GM12878 (cell line): ENCODE data around the gene SPRY2. TPM values are rescaled to one million over a fixed set of nuclear protein-coding genes. Genes with fewer than 3 reads are reported as not detected.

Experiments
- ATAC-seq: fragments of 200-7000 bp; cut with Tn5 transposase; 3 replicates; pipeline ENCODE4 v1.9.1; 2020; ENCODE audit warnings: mild to moderate bottlenecking, moderate library complexity
- BruUV-seq: library from RNA; stranded (reverse); fragments of 400-500 nt; replicated peaks from 2 replicates; lab custom pipeline; 2021; lab: Mats Ljungman, UMichigan
- CTCF ChIA-PET: fragments of 300-600 bp; sonication (Branson Sonifier 250); formaldehyde crosslinking; extraction: SDS; loops from one replicate; lab custom pipeline; 2021; ENCODE audit warnings: inconsistent platforms; lab: Yijun Ruan, JAX
- POLR2A ChIA-PET: fragments of 350-600 bp; formaldehyde crosslinking; extraction: SDS; loops from one replicate; lab custom pipeline; 2021; ENCODE audit warnings: inconsistent platforms; lab: Charles Lee
- RAD21 ChIA-PET: fragments of 300-600 bp; sonication (Branson Sonifier 250); formaldehyde crosslinking; loops from one replicate; lab custom pipeline; 2023; ENCODE audit warnings: antibody characterized with exemption; ENCODE audit not compliant: unreplicated experiment; lab: Charles Lee
- SMC1A ChIA-PET: fragments of 300-600 bp; sonication (Branson Sonifier 250); formaldehyde crosslinking; loops from one replicate; lab custom pipeline; 2023; ENCODE audit not compliant: unreplicated experiment, uncharacterized antibody; lab: Charles Lee
- DNase-seq: peaks from one replicate; pipeline ENCODE4 v3.0.0-alpha.2; 2011; ENCODE audit warnings: low read depth, low spot score
- FAIRE-seq: peaks from 3 replicates; lab custom pipeline; 2011; peaks lifted over from hg19 to GRCh38; lab: Jason Lieb, UNC
- H2AFZ ChIP-seq: 2 replicates; pipeline ENCODE4 v1.6.0; 2011; ENCODE audit warnings: low read depth, low read length, control low read depth; ENCODE audit not compliant: control insufficient read depth
- H3K27ac ChIP-seq: 2 replicates; pipeline ENCODE4 v1.5.1; 2011; ENCODE audit warnings: control low read depth; ENCODE audit not compliant: control insufficient read depth, insufficient read depth
- H3K27me3 ChIP-seq, 2 experiments: replicated peaks in 1 of 2; 2 replicates each; pipeline versions ENCODE4 v1.6.0 to v1.6.1; 2011; ENCODE audit warnings: low read length in 1 of 2; ENCODE audit not compliant: control insufficient read depth in 2 of 2, insufficient read depth in 2 of 2
- H3K36me3 ChIP-seq, 2 experiments: 2 replicates each; pipeline ENCODE4 v1.5.1; 2011; ENCODE audit warnings: low read length in 1 of 2; ENCODE audit not compliant: control insufficient read depth in 2 of 2, insufficient read depth in 2 of 2
- H3K4me1 ChIP-seq: 2 replicates; pipeline ENCODE4 v1.6.1; 2011; ENCODE audit warnings: mild to moderate bottlenecking, low read length, moderate library complexity, mixed read lengths; ENCODE audit not compliant: control insufficient read depth, insufficient read depth
- H3K4me2 ChIP-seq: 2 replicates; pipeline ENCODE4 v1.6.0; 2011; ENCODE audit warnings: control low read depth; ENCODE audit not compliant: control insufficient read depth, insufficient read depth
- H3K4me3 ChIP-seq: fragments of 200-600 bp; sonication (generic); 2 replicates; pipeline ENCODE4 v1.5.1; 2016
- H3K79me2 ChIP-seq: 2 replicates; pipeline ENCODE4 v1.6.0; 2011; ENCODE audit warnings: low read length; ENCODE audit not compliant: control insufficient read depth, insufficient read depth
- H3K9ac ChIP-seq: 2 replicates; pipeline ENCODE4 v1.8.0; 2011; ENCODE audit warnings: low read length, control low read depth, mixed read lengths; ENCODE audit not compliant: control insufficient read depth, insufficient read depth
- H3K9me3 ChIP-seq: replicated peaks from 3 replicates; pipeline ENCODE4 v1.5.1; 2011; ENCODE audit warnings: mild to moderate bottlenecking, low read length; ENCODE audit not compliant: control insufficient read depth, insufficient read depth
- H4K20me1 ChIP-seq: 2 replicates; pipeline ENCODE4 v1.6.0; 2011; ENCODE audit not compliant: control insufficient read depth, insufficient read depth
- BMI1 ChIP-seq: fragments of 450-650 bp; IDR thresholded peaks from 2 replicates; pipeline ENCODE4 v1.6.1; 2016; ENCODE audit warnings: mild to moderate bottlenecking, moderate library complexity, borderline replicate concordance
- CBX5 ChIP-seq: sonication (generic); IDR thresholded peaks from 2 replicates; pipeline ENCODE4 v1.6.1; 2016; ENCODE audit warnings: low read depth, moderate library complexity, mild to moderate bottlenecking, inconsistent platforms
- CREM ChIP-seq: IDR thresholded peaks from 2 replicates; pipeline ENCODE4 v1.6.1; 2014; ENCODE audit warnings: antibody characterized with exemption, low read depth
- EED ChIP-seq: sonication (generic); IDR thresholded peaks from 2 replicates; pipeline ENCODE4 v1.6.1; 2016; ENCODE audit warnings: antibody characterized with exemption, low read depth
- ETV6 ChIP-seq, 2 experiments: fragments of 450-650 bp in 1 of 2; IDR thresholded peaks in 1 of 2; conservative IDR thresholded peaks in 1 of 2; 2 replicates each; pipeline ENCODE4 v1.6.1; 2014; ENCODE audit warnings: antibody characterized with exemption in 1 of 2, borderline replicate concordance in 1 of 2, low read depth in 1 of 2, mild to moderate bottlenecking in 1 of 2, moderate library complexity in 1 of 2
- SIN3A ChIP-seq: IDR thresholded peaks from 2 replicates; pipeline ENCODE4 v1.6.1; 2012; ENCODE audit warnings: low read depth, low read length, improper control_type of control experiment
- TCF3 ChIP-seq: IDR thresholded peaks from 2 replicates; pipeline ENCODE4 v1.6.1; 2012; ENCODE audit warnings: low read depth, mild to moderate bottlenecking, low read length, borderline replicate concordance; ENCODE audit not compliant: insufficient read depth
- in situ Hi-C: fragments of 300-500 bp; cut with MboI; formaldehyde crosslinking; loops from 9 replicates; pipeline ENCODE4 v1.14.3; 2018; ENCODE audit warnings: mixed read lengths
- intact Hi-C: fragments of 100-400 bp; cut with micrococcal nuclease; formaldehyde crosslinking; loops from one replicate; pipeline ENCODE4 v1.14.2; 2022; ENCODE audit not compliant: unreplicated experiment
- polyA plus RNA-seq, 11 experiments: library from polyadenylated mRNA; depleted of rRNA in 4 of 11; unstranded in 6 of 11; stranded (reverse) in 5 of 11; fragments of >200 nt; fragmentation: Nextera tagmentation in 4 of 11; fragmentation: Illumina TruSeq in 1 of 11; extraction: Ambion mirVana in 4 of 11; extraction: Trizol in 1 of 11; gene quantifications; 1 replicate in 1 of 11; 2 replicates in 10 of 11; pipeline versions ENCODE4 v1.2.1 to v1.2.3, GENCODE V29; 2011 to 2016; ENCODE audit warnings: inconsistent platforms in 2 of 11, missing spikeins in 2 of 11, low read depth in 1 of 11
- total RNA-seq, 4 experiments: library from RNA; depleted of rRNA in 3 of 4; stranded (reverse); fragments of >200 nt in 3 of 4; fragmentation: Illumina TruSeq in 1 of 4; extraction: Trizol in 1 of 4; gene quantifications; 2 replicates each; pipeline versions ENCODE4 v1.2.1 to v1.2.3, GENCODE V29; 2013 to 2021
- TF ChIP-seq, protein P1 (sequence below): fragments of 450-650 bp; IDR thresholded peaks from 2 replicates; pipeline ENCODE4 v1.6.1; 2014; ENCODE audit warnings: mild to moderate bottlenecking

Gene SPRY2
- total and polyA plus RNA-seq, 10 of the 15 experiments (the other 5 are each of a cell fraction or from before 2014, with no cell fraction given) = 1.8 to 82.1 (median 9.2) TPM

DNA sequence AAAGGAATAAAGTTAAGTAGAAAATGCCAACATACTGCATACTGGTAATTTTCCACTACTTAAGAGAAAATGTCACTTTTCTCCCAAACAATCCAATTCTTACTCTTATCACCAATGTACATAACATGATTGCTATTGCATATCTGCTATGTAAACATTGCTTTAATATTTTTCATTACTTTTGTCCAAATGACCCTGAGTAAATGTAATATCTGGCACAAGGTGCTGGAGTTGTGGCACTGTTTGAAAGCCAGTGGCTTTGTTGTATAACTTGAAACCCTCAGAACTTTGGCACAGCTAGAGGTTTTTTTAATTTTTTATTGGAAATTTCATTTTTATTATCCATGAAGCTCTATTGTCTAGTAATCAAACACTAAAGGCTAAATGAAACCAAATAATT, 45.7 kb upstream of the SPRY2 start:
- Histone ChIP-seq H3K79me2 (no peaks in the 10 kb centered on the region), H3K9me3 (no peaks in the 10 kb centered on the region), H2AFZ (no peak overlapping the region), H3K4me2 (no peak overlapping the region), H3K9ac (no peak overlapping the region), H3K27me3 (no peaks in the 10 kb centered on the region), H3K4me1 (no peaks in the 10 kb centered on the region), H3K36me3 (no peaks in the 10 kb centered on the region), H3K4me3 (no peak overlapping the region), H3K27ac (no peak overlapping the region), H4K20me1 (no peaks in the 10 kb centered on the region)
- POLR2A ChIA-PET = interaction anchor here (0.6 to 1.3 kb wide), 2 partner anchors 10 to 20 kb away, joined by 3 read pairs; no protein-coding TSS in a partner anchor
- no TSS peak for BruUV-seq
- CTCF ChIA-PET = interaction anchor here (0.7 to 3.9 kb wide), 10 partner anchors 11 to 755 kb away, joined by 3 to 22 read pairs (median 6); no protein-coding TSS in a partner anchor
- SMC1A ChIA-PET = interaction anchor here (0.6 to 3.9 kb wide), 20 partner anchors 10 to 631 kb away, joined by 3 to 37 read pairs (median 4); no protein-coding TSS in a partner anchor
- in situ Hi-C loops = no loop called here
- ATAC-seq (no peak), DNase-seq (no peak), FAIRE-seq (no peak)
- no peak for TF ChIP-seq BMI1
- no peak for TF ChIP-seq SIN3A
- TF ChIP-seq, protein P1, sequence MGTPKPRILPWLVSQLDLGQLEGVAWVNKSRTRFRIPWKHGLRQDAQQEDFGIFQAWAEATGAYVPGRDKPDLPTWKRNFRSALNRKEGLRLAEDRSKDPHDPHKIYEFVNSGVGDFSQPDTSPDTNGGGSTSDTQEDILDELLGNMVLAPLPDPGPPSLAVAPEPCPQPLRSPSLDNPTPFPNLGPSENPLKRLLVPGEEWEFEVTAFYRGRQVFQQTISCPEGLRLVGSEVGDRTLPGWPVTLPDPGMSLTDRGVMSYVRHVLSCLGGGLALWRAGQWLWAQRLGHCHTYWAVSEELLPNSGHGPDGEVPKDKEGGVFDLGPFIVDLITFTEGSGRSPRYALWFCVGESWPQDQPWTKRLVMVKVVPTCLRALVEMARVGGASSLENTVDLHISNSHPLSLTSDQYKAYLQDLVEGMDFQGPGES = no peak
- no peak for TF ChIP-seq TCF3
- TF ChIP-seq ETV6 (conservative IDR thresholded peaks at IDR 0.05 in 1 of 2, IDR thresholded peaks at IDR 0.05 in 1 of 2; ENCODE audit: borderline replicate concordance in 1 of 2, low read depth in 1 of 2) = no peak
- TF ChIP-seq CREM = no peak
- no peak for TF ChIP-seq EED
- TF ChIP-seq CBX5 = no peak
- intact Hi-C loops = no loop called here
- RAD21 ChIA-PET = interaction anchor here (1.0 to 4.1 kb wide), 5 partner anchors 13 to 90 kb away, joined by 3 to 37 read pairs (median 8); no protein-coding TSS in a partner anchor
